Suprapubic skin (tissue), 4 donors: ENCODE data around the gene DDX23. TPM values are rescaled to one million over a fixed set of nuclear protein-coding genes. Genes with fewer than 3 reads are reported as not detected.
"Not testable (repeated sequence)": the region's sequence is repeated elsewhere in the genome, so short reads cannot be mapped to it uniquely, and the experiment has no call there.

Experiments used
- DNase-seq, 2 donors: peaks; one replicate each; pipeline ENCODE4 v3.0.0-alpha.2; 2019; ENCODE audit warnings: low spot score in 2 of 2
- H3K27ac ChIP-seq: fragments of 200-600 bp; sonication (generic); one replicate; pipeline ENCODE4 v1.5.1; 2019
- H3K27me3 ChIP-seq: fragments of 200-600 bp; sonication (generic); one replicate; pipeline ENCODE4 v1.5.1; 2019
- H3K36me3 ChIP-seq: fragments of 200-600 bp; sonication (generic); one replicate; pipeline ENCODE4 v1.5.1; 2019
- H3K4me1 ChIP-seq: fragments of 200-600 bp; sonication (generic); one replicate; pipeline ENCODE4 v1.5.1; 2019
- H3K4me3 ChIP-seq: fragments of 200-600 bp; sonication (generic); one replicate; pipeline ENCODE4 v1.5.1; 2019; ENCODE audit warnings: mild to moderate bottlenecking
- H3K9me3 ChIP-seq: fragments of 200-600 bp; sonication (generic); one replicate; pipeline ENCODE4 v1.5.1; 2019
- CTCF ChIP-seq, 2 donors: fragments of 200-600 bp in 1 of 2; fragments of 450-650 bp in 1 of 2; sonication (generic) in 1 of 2; IDR thresholded peaks; one replicate each; pipeline ENCODE4 v1.5.1; 2016 to 2019; ENCODE audit warnings: antibody characterized with exemption in 2 of 2, mild to moderate bottlenecking in 1 of 2, moderate library complexity in 1 of 2
- EP300 ChIP-seq: sonication (generic); formaldehyde crosslinking; IDR thresholded peaks from one replicate; pipeline ENCODE4 v1.6.1; 2017; ENCODE audit warnings: antibody characterized with exemption
- POLR2A ChIP-seq, 2 donors: fragments of 450-650 bp; IDR thresholded peaks; one replicate each; pipeline ENCODE4 v1.6.1; 2017; ENCODE audit warnings: antibody characterized with exemption in 2 of 2, mild to moderate bottlenecking in 2 of 2, moderate library complexity in 2 of 2
- POLR2AphosphoS5 ChIP-seq, 3 donors: sonication (generic); formaldehyde crosslinking; IDR thresholded peaks; one replicate each; pipeline ENCODE4 v1.6.1; 2017; ENCODE audit warnings: antibody characterized with exemption in 3 of 3
- WGBS: methylation state at CpG from one replicate; pipeline ENCODE4 v1.1.5; 2018; 5-methylcytosine and 5-hydroxymethylcytosine counted together
- total RNA-seq, 4 donors: library from RNA; depleted of rRNA; stranded (reverse); fragments of >200 nt; gene quantifications; one replicate each; pipeline ENCODE4 v1.1.0, GENCODE V29; 2016

Gene DDX23
- total RNA-seq, 4 donors from 2014 or later: 55.0 to 125 (median 62.2) TPM

DNA sequence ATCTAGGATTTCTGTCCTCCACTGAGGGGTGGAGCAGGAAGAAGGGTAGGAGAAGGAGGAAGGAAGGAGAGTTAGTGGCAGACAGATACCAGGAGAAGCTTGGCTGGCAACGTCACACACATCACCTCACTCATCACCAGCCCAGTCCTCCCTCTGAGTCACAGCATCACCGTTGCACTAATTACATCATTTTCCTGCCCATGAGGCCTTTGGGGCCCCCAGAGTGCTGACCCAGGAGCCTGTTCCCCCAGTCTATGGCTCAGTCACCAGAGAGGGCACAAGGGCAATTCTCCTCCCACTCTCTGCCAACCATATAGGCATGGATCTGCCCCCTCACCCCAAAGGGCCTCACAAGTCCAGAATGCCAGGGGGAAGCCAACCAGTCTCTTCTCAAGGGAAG lies 9.1 kb upstream of the DDX23 start:
- H3K4me3 ChIP-seq: no peak overlapping the region
- H3K27me3 ChIP-seq: peaks cover 15% of the 10 kb centered on the region
- no peak for DNase-seq
- no peaks in the 10 kb centered on the region for H3K9me3 ChIP-seq
- peaks cover 16% of the 10 kb centered on the region for H3K4me1 ChIP-seq
- no peak for TF ChIP-seq POLR2AphosphoS5 (IDR thresholded peaks at IDR 0.05)
- TF ChIP-seq CTCF (IDR thresholded peaks at IDR 0.05): no peak
- TF ChIP-seq POLR2A (IDR thresholded peaks at IDR 0.05): no peak
- no peak for TF ChIP-seq EP300
- 35% methylated on average over 2 of the region's 2 CpGs for WGBS
- no peak overlapping the region for H3K27ac ChIP-seq
- H3K36me3 ChIP-seq: no peaks in the 10 kb centered on the region

- DNase-seq, H3K9me3 ChIP-seq, H3K4me1 ChIP-seq, H3K27ac ChIP-seq, H3K4me3 ChIP-seq, H3K36me3 ChIP-seq: not testable (repeated sequence)
- 73% methylated on average over 5 of the region's 5 CpGs for WGBS
- H3K27me3 ChIP-seq: peaks cover 15% of the 10 kb centered on the region
These were observed 8.3 kb upstream of the DDX23 start for GRCh38 chr12:48860236-48860635.

- Histone ChIP-seq H3K9me3 (no peaks in the 10 kb centered on the region), H3K4me3 (no peak overlapping the region), H3K4me1 (peaks cover 3% of the 10 kb centered on the region), H3K36me3 (no peaks in the 10 kb centered on the region), H3K27ac (no peak overlapping the region), H3K27me3 (peaks cover 15% of the 10 kb centered on the region)
- WGBS: 95% methylated on average over 5 of the region's 5 CpGs
- no peak for DNase-seq
- no peak for TF ChIP-seq POLR2AphosphoS5 (IDR thresholded peaks at IDR 0.05)
- no peak for TF ChIP-seq EP300
- no peak for TF ChIP-seq POLR2A (IDR thresholded peaks at IDR 0.05)
- TF ChIP-seq CTCF (IDR thresholded peaks at IDR 0.05): no peak
These were observed 7.6 kb upstream of the DDX23 start for GRCh38 chr12:48859607-48860006.

DNA sequence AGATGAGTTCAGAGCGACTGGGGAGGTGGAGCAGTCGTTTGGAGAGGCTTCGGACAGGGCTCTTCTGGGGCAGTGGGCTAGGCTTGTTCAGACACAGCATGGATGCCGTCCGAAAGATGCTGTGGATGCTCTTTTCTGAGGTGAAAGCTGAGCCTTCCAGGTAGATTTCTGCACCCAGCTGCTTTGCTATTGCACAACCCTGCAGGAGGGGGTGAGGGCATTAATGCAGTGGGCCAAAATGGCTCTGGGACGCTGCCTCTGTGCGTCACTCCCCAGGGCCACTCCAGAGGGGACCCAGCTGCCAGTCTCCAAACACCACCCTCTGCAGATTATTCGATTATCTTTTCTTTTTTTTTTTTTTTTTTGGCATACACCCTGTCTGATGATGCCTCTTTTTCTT lies 6.1 kb upstream of the DDX23 start:
- no peak for DNase-seq
- no peak for TF ChIP-seq EP300
- WGBS: 68% methylated on average over 8 of the region's 8 CpGs

GRCh38 chr12:48857278-48857994 lies 5.5 kb upstream of the DDX23 start:
- no peak overlapping the region for H3K4me3 ChIP-seq
- no peak for DNase-seq
- WGBS: 86% methylated on average over 13 of the region's 13 CpGs
- no peaks in the 10 kb centered on the region for H3K36me3 ChIP-seq
- H3K4me1 ChIP-seq: peaks cover 10% of the 10 kb centered on the region
- TF ChIP-seq POLR2AphosphoS5 (IDR thresholded peaks at IDR 0.05): no peak
- no peak for TF ChIP-seq EP300
- TF ChIP-seq CTCF (IDR thresholded peaks at IDR 0.05): no peak
- TF ChIP-seq POLR2A (IDR thresholded peaks at IDR 0.05): no peak
- H3K27me3 ChIP-seq: no peaks in the 10 kb centered on the region
- no peaks in the 10 kb centered on the region for H3K9me3 ChIP-seq
- H3K27ac ChIP-seq: no peak overlapping the region

More for the DNA sequence above, 6.1 kb upstream of the DDX23 start:
- Histone ChIP-seq H3K4me1 (peaks cover 4% of the 10 kb centered on the region), H3K4me3 (no peak overlapping the region), H3K27me3 (peaks cover 6% of the 10 kb centered on the region), H3K36me3 (no peaks in the 10 kb centered on the region), H3K27ac (no peak overlapping the region), H3K9me3 (no peaks in the 10 kb centered on the region)

DNA sequence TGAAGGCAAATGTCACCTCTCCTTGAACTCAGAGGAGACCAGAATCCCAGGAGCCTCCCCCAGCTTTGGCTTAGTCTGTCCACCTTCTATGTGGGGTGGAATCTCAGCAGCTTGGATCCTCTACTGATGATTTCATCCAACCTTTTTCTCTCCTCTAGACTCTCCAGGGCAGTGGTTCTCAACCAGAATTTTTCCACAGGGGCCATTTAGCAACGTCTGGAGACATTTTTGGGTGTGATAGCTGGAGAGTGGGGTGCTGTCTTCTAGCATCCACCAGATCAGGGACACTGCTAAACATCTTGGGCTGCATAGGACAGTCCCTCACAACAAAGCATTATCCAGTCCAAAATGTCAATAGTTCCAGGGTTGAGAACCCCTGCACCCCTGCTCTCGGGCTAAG lies 4.4 kb upstream of the DDX23 start:
- Histone ChIP-seq H3K4me1 (peaks cover 12% of the 10 kb centered on the region), H3K27ac (no peak overlapping the region), H3K27me3 (no peaks in the 10 kb centered on the region), H3K9me3 (no peaks in the 10 kb centered on the region), H3K4me3 (no peak overlapping the region), H3K36me3 (no peaks in the 10 kb centered on the region)
- no peak for TF ChIP-seq POLR2AphosphoS5 (IDR thresholded peaks at IDR 0.05)
- TF ChIP-seq EP300: no peak
- no peak for TF ChIP-seq POLR2A (IDR thresholded peaks at IDR 0.05)
- TF ChIP-seq CTCF (IDR thresholded peaks at IDR 0.05): no peak
- WGBS: 71% methylated on average over 2 of the region's 2 CpGs
- DNase-seq: no peak

- not testable (repeated sequence) for DNase-seq, H3K27me3 ChIP-seq, H3K9me3 ChIP-seq, H3K4me3 ChIP-seq, H3K27ac ChIP-seq, H3K36me3 ChIP-seq
- H3K4me1 ChIP-seq: peaks cover 24% of the 10 kb centered on the region
- whole genome bisulfite sequencing: 94% methylated on average over 10 of the region's 10 CpGs
These were observed 3.0 kb upstream of the DDX23 start for GRCh38 chr12:48854932-48855331.
